HCEC 1CT (cell line): ENCODE results near the gene FLNB.

ENCODE experiments used
- DNase-seq: peaks from one replicate; pipeline ENCODE4 v3.0.0-alpha.2; 2017

The FLNB gene

DNA sequence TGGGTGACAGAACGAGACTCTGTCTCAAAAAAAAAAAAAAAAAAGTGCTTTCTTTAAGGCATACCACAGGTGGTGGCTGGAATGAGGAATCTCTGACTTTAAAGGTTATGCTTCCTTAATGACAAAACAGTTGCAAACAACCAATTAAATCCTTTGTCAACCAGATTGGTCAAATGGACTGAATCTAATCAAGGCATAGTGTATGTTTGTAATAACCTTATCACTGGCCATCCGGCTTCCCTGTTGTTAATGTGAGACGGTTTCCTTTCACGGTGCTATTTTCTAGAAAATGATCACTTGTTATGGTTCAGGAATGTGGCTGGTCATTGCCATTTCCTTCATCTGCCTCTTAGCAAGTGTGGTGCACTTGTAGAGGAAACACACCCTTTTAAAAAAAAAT is 75.9 kb downstream of the FLNB start:
- DNase-seq, result no peak

DNA sequence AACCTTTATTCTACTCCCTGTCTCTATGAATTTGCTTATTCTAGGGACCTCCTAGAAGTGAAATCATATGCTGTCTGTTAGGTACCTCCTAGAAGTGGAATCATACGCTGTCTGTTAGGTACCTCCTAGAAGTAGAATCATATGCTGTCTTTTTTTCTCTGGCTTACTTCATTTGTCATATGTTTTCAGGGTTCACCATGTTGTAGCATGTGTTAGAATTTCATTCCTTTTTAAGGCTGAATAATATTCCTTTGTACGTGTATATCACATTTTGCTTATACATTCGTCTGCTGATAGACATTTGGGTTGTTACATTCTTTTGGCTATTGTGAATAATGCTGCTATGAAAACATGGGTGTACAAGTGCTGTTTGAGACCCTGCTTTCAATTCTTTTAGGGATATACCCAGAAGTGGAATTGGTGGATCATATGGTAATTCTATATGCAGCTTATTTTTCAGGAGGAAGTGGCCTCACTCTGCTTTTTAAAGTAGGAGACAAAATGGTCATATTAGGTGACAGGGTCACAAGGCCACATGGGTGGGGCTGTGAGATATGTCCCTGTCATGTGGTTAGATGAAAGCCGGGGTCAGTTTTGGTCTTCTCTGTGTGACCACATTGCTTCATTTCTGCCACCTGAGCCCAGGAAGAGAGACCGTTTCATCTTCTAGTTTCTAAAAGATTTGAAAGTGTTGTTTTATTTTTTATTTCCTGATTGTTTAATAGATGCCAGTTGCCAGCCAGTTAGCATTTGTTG is 76.7 kb downstream of the FLNB start:
- DNase-seq, result no peak

DNA sequence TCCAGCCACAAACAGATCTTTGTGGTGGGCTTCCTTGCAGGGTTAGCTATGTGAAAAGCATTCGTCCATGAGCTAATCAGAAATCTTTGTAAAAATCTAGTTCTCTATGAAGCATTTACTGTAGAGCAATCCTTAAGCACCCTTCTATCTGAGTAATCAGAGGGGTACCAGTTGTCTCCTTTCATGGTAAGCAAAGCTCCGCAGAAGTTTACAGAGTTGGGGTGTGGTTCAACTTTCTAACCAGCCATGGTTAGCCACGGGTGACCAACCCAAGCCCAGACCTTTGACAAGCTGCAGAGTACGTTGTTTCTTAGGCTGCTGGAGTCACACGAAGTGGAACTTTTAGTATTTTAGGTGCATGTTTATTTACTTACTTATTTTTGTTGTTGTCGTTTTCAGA is 77.4 kb downstream of the FLNB start:
- DNase-seq, result no peak

DNA sequence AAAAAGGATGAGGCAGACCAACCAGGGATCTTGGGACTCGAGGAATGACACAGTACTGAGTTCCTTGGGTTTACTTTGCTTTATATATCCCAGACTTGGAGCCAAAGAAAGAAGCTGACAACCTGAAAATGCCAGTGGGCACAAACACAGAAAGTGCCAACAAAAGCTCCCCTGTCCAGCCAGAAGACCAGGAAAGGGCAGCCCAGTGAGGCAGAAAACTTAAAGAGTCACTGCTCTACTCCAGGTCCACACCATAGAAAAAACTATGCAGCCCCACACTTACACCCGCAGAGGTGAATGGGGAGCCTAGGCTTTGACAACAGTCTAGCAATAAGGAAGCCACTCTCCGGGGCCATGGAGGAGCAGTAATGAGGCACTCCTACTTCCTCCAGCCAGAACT is 80.3 kb downstream of the FLNB start:
- DNase-seq, result no peak

- DNase-seq, result peak; percentile 77
Measured at GRCh38 chr3:58090351-58090750, 82.1 kb downstream of the FLNB start.

- peak; percentile 22 for DNase-seq
Measured at GRCh38 chr3:58092521-58092920, 84.3 kb downstream of the FLNB start.

- DNase-seq, result peak; percentile 91
Measured at GRCh38 chr3:58093574-58094195, 85.5 kb downstream of the FLNB start.

DNA sequence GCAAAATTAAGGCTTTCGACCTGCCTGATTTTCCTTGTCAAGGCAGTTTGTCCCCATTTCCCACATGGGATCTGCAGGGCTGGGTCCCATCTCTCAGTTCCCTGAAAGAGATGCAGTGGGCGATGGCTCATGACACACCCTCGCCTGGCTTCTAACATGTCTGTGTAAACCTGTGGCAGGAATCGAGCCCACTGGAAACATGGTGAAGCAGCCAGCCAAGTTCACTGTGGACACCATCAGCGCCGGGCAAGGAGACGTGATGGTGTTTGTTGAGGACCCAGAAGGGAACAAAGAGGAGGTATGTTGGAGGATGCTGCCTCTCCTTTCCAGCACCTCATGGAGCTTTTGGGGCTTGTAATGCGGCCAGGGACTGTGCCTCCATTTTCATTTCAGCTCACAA is 86.4 kb downstream of the FLNB start:
- no peak for DNase-seq

DNA sequence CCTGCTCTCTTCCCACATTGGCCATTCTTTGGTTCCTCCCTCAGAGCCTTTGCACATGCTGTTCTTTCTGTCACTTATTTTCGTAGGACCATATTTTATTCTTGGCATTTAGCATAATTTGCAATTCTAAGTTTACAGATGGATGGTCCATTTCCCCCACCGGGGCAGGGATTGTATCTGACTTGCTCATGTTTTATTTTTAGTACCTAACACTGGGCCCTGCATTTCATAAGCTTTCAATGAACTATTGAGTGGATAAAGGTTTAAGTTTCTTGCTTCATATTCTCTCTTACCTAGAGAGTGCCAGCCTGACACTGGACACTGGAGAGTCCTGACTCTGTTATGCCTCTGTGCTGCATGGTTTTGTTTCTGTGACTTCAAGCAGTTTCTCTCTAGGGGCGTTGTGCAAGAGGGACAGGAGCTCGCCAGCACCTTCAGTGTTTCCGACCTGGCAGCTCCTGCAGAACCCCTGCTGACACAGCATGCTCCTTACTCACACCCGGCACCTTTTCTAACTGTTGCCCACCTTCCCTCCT is 87.4 kb downstream of the FLNB start:
- no peak for DNase-seq

GRCh38 chr3:58098531-58098930 is 90.3 kb downstream of the FLNB start:
- DNase-seq, result no peak

DNA sequence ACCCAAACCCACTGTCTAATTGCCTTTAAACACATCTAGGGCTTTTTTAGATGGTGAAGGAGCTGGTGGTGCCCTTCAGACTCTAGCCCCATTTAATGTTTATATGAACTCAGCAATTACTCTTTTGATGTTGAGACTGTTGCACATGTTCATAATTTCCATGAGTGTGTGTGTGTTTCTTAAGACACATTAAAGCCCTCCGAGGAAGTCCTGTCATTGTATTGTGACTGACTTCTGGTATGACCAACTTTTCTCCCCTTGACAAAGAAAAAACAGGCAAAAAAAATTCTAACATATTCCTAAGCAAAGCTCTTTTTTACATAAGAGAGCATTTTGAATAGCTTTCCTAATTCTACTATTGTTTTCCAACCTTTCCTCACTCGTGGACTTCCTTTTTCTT is 91.6 kb downstream of the FLNB start:
- no peak for DNase-seq

- no peak for DNase-seq
Measured at GRCh38 chr3:58101499-58102389, 93.5 kb downstream of the FLNB start.

DNA sequence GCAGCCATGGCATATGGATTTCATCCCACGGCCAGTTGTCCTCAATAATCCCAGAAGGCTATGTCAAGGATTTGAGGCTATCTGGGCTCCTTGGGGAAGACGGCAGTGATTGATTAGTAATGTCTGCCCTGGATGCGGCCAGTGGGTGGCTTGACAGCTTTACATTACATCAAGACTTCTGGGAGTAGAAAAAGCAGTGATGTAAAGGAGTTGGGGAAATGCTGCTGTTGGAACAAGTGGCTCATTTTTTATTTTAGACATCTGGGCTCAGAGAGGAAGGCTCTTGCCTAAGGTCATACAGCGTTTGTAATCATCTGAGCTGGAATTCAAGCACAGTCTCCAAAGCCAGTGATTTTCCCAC is 94.1 kb downstream of the FLNB start:
- no peak for DNase-seq

- DNase-seq, result no peak
Measured at GRCh38 chr3:58102976-58103451, 94.8 kb downstream of the FLNB start.

DNA sequence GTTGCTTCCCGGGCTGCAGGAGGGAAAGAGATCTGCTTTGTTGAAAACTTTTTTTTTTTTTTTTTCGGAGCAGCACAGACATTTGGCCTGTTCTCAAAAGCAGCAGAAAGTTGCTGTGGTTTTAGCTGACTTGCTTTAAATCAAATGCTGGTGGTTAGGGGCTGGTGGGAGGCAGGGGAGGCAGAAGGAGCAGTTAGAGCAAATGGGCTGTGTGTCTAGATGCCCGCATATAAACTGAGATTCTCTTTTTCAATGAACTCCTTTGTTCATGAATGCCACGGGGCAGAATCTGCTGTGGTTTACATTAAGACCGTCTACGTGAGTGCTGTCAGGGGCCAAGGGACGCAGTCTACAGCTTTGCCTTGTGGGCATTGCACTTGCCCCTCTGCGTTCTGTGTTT is 95.9 kb downstream of the FLNB start:
- no peak for DNase-seq

- DNase-seq, result no peak
Measured at GRCh38 chr3:58104712-58105111, 96.5 kb downstream of the FLNB start.

GRCh38 chr3:58105196-58105595 is 97.0 kb downstream of the FLNB start:
- no peak for DNase-seq

GRCh38 chr3:58106061-58106460 is 97.8 kb downstream of the FLNB start:
- no peak for DNase-seq

DNA sequence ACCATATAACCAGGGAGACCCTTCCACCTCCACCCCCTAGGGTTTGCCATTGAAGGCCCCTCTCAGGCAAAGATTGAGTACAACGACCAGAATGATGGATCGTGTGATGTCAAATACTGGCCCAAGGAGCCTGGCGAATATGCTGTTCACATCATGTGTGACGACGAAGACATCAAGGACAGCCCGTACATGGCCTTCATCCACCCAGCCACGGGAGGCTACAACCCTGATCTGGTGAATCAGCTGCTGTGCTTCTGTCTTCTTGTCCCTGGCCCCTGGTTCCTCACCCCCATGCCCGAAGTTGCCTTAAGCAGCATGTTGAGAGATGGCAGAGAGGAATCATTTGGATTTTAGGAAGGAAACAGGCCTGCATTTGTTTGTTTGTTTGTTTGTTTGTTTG is 98.4 kb downstream of the FLNB start:
- no peak for DNase-seq

GRCh38 chr3:58107597-58107996 is 99.4 kb downstream of the FLNB start:
- DNase-seq, result no peak

- no peak for DNase-seq
Measured at GRCh38 chr3:58109752-58110151, 101.5 kb downstream of the FLNB start.

DNA sequence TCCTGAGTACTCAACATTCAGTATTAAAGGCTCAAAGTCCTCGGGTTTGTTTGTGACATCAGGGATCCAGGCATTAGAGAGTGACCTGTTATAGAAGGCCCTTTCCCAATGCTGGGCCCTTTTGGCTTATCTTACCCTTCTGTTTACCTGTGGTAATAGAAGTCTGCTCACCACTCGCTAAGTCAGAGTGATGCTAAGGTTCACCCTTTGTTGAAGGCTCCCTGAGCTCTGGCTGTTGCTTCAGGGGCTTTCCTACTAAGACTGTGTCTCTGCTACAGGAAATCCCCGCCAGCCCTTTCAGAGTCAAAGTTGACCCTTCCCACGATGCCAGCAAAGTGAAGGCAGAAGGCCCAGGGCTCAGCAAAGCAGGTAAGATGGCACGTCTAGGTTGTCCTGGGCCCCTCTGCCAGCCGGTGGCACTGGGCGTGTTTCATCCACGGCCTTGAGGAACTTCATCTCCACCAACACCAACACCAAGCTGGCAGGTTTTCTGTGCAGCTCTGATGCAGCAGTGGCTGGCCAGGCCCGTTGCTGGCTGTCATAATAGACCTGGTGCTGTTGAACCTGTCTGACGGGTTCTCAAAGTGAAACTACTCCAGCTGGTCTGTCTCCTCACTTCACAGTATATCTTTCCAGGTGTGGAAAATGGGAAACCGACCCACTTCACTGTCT is 103.4 kb downstream of the FLNB start:
- DNase-seq, result no peak

- DNase-seq, result no peak
Measured at GRCh38 chr3:58112185-58112535, 103.9 kb downstream of the FLNB start.
